GM10266 (cell line): ENCODE results near the gene POU3F1.

Source experiments
- DNase-seq: peaks from one replicate; pipeline ENCODE4 v3.0.0; 2012; ENCODE audit errors: extremely low spot score
- CTCF ChIP-seq: IDR thresholded peaks from 2 replicates; pipeline ENCODE4 v1.5.1; 2012; ENCODE audit warnings: mild to moderate bottlenecking, low read depth; ENCODE audit not compliant: control insufficient read depth, insufficient read depth; ENCODE audit errors: missing control alignments

POU3F1 gene

GRCh38 chr1:38055398-38055797 is 8.8 kb upstream of the POU3F1 start:
- no peak for DNase-seq
- TF ChIP-seq CTCF = no peak

- no peak for DNase-seq
- TF ChIP-seq CTCF = no peak
These were observed 7.0 kb upstream of the POU3F1 start for GRCh38 chr1:38053416-38054091.

- TF ChIP-seq CTCF = no peak
- no peak for DNase-seq
These were observed 6.3 kb upstream of the POU3F1 start for GRCh38 chr1:38052750-38053415.

- no peak for DNase-seq
- no peak for TF ChIP-seq CTCF
These were observed 4.5 kb upstream of the POU3F1 start for GRCh38 chr1:38051079-38051543.

- TF ChIP-seq CTCF = no peak
- DNase-seq = no peak
These were observed 3.9 kb upstream of the POU3F1 start for GRCh38 chr1:38050397-38051078.

GRCh38 chr1:38047603-38048141 is 1.1 kb upstream of the POU3F1 start:
- no peak for DNase-seq
- TF ChIP-seq CTCF = no peak
